Fibroblast of gingiva (primary cell): ENCODE data around the gene MGLL.
A peak's percentile ranks its signal among the peaks of the same experiment; 100 is the strongest.

ENCODE experiments used
- DNase-seq: peaks from one replicate; pipeline ENCODE4 v3.0.0-alpha.2; 2011; ENCODE audit warnings: low read depth

The MGLL gene

GRCh38 chr3:127772827-127773751, 49.2 kb downstream of the MGLL start:
- DNase-seq, result no peak

- no peak for DNase-seq
Measured at GRCh38 chr3:127772273-127772672, 50.0 kb downstream of the MGLL start.

GRCh38 chr3:127771746-127772145, 50.6 kb downstream of the MGLL start:
- DNase-seq, result no peak

- DNase-seq, result peak; percentile 65
Measured at GRCh38 chr3:127770671-127771355, 51.5 kb downstream of the MGLL start.

- DNase-seq, result no peak
Measured at GRCh38 chr3:127769284-127770081, 52.8 kb downstream of the MGLL start.

- peak; percentile 98 for DNase-seq
Measured at GRCh38 chr3:127768346-127769008, 53.8 kb downstream of the MGLL start.

- no peak for DNase-seq
Measured at GRCh38 chr3:127767126-127767525, 55.2 kb downstream of the MGLL start.

GRCh38 chr3:127765735-127766134, 56.6 kb downstream of the MGLL start:
- no peak for DNase-seq

GRCh38 chr3:127764841-127765362, 57.4 kb downstream of the MGLL start:
- no peak for DNase-seq

GRCh38 chr3:127764301-127764700, 58.0 kb downstream of the MGLL start:
- DNase-seq, result no peak

- DNase-seq, result no peak
Measured at GRCh38 chr3:127763816-127764215, 58.5 kb downstream of the MGLL start.

- no peak for DNase-seq
Measured at GRCh38 chr3:127763337-127763736, 59.0 kb downstream of the MGLL start.

GRCh38 chr3:127762787-127763105, 59.6 kb downstream of the MGLL start:
- DNase-seq, result no peak

- no peak for DNase-seq
Measured at GRCh38 chr3:127762077-127762786, 60.1 kb downstream of the MGLL start.

- no peak for DNase-seq
Measured at GRCh38 chr3:127761441-127761801, 60.9 kb downstream of the MGLL start.

GRCh38 chr3:127760791-127761440, 61.4 kb downstream of the MGLL start:
- no peak for DNase-seq

- DNase-seq, result no peak
Measured at GRCh38 chr3:127760361-127760760, 62.0 kb downstream of the MGLL start.

- no peak for DNase-seq
Measured at GRCh38 chr3:127759826-127760225, 62.5 kb downstream of the MGLL start.

GRCh38 chr3:127758013-127758412, 64.3 kb downstream of the MGLL start:
- DNase-seq, result no peak

- no peak for DNase-seq
Measured at GRCh38 chr3:127755305-127755681, 67.0 kb downstream of the MGLL start.
